T-helper 2 cell (primary cell): Measurements from ENCODE around the gene EMC1.

ENCODE experiments used
- DNase-seq, 5 experiments: peaks; one replicate each; pipeline versions ENCODE4 v3.0.0 to v3.0.0-alpha.2; 2012 to 2022

Gene EMC1

DNA sequence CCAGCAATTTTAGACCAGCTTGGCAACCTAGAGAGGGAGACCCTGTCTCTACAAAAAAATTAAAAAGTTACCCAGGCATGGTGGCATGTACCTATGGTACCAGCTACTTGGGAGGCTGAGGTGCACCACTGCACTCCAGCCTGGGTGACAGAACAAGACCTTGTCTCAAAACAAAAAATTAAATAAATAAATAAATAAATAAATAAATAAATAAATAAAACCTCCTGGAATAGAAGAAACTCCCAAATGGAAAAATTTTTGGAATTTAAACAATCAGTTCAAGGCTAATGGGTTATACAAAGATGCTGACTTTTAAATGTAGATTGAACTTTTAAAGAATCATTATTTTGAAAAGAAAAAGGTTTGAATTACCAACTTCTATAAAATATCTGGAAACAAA lies 63.5 kb downstream of the EMC1 start:
- DNase-seq, result no peak

DNA sequence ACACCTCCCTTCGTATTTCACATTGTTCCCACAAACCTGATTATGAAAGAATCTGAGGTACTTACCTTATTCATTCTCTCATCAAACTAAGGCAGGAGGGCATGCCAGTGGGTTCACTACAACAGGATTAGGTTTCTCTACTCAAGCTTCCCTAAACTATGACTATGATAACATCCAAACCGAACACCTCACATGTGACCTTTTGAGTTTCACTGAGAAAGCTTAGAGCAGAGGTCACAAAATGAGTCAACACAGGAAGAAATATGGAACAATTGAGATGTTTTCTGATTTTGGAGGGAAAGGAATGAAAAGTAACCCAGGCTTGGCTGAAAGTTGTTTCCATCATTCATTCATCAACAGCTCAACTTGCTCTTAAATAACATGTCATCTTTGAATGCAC lies 65.3 kb downstream of the EMC1 start:
- DNase-seq, result peak in 1 of 5 experiments; percentile 49

DNA sequence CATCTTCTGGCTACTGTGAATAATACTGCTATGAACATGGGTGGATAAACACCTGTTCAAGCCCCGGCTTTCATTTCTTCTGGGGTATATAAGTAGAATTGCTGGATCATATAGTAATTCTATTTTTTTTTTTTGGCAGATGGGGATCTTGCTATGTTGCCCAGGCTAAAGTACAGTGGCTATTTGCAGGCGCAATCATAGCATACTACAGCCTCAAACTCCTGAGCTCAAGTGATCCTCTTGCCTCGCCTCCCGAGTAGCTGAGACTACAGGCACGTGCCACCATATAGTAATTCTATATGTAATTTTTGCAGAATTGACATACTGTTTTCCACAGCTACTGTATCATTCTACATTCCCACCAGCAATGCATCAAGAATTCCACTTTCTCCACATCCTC lies 69.1 kb downstream of the EMC1 start:
- no peak for DNase-seq

DNA sequence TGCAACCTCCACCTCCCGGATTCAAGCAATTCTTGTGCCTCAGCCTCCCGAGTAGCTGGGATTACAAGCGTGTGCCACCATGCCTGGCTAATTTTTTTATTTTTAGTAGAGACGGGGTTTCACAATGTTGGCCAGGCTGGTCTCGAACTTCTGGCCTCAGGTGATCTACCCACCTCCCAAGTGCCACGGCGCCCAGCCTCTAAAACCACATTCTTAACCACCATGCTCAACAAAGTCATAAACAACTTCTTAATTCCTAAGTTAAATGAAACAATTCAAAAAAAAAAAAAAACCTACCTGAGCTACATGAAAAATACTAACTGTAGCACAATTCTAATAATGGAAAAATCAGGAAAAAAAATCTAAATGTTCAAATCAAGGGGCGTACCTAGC lies 71.1 kb downstream of the EMC1 start:
- DNase-seq, result peak in 1 of 5 experiments; percentile 62

DNA sequence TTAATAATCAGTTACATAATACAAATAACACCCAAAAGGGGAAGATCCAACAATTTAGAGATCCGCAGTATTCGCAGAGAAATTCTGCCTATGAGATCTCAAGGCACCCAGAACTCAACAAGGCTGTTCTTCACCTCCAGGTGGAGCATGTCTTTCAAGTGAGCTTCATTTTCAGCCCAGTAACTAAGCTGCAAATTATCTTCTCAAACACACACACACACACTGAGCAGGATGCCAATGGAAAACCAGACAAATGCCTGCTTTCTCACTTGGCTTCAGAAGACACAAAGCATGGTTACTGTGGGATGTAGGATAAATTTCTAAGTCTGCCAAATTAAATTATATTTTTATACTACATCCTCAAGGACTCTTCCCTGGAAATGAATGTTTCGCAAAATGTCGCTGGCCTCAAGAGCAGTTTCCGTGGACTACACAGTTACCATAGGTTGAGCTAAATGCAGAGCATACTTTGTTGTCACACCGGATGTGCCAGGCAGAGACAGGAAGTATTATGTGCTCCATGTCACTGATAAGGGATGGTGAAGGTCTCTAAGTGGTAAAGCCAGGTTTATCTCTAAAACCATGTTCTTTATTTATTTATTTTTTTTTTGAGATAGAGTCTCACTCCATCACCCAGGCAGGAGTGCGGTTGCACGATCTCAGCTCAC lies 71.6 kb downstream of the EMC1 start:
- DNase-seq, result peak in 3 of 5 experiments; percentile 6 to 90 (median 8)

DNA sequence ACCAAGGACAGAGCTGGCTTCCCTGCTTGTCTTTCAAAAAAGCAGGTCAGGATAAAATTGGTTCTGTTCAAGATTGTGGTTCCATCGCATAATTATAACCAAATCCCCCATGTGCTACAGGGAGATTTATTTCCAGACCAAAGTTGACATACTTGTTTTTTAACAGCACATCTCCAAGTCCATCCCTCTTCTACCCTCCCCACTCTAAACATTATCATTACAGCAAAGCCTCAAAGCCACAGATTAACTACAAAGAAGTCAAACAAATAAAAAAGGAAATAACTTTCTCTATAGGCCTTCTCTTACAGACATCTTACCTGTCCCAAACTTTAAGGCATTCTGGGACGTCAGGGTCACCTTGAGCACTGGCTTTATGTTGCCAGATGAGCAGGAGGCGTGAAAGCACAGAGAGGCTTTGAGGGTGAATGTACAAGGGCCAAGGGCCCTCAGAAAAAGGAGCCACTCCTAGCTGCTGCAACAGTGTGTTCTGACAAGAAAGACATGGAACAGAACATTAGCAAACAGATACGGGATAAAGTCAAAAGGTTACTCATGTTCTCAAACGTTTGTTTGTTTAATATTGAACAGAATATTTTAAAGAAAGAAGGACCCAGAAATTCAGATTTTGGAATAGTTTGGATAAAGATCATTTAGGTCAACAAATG lies 72.5 kb downstream of the EMC1 start:
- DNase-seq, result peak in 1 of 5 experiments; percentile 6

DNA sequence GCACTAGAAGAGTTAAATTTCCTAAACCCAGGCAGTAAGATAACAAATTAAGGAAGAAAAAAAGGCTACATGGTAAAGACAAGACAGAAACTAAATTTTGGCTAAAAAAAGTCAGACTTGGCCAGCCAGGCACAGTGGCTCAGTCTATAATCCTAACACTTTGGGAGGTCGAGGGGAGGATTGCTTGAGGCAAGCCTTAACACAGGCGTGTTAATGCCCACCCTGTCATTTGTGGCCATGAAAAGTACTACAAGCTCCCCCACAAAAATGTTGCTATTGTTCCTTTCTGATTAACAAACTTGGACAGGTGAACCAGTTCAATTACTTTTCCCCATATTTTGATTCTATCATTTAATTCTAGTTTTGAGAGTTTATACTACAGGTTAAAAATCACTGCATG lies 73.5 kb downstream of the EMC1 start:
- DNase-seq, result no peak

DNA sequence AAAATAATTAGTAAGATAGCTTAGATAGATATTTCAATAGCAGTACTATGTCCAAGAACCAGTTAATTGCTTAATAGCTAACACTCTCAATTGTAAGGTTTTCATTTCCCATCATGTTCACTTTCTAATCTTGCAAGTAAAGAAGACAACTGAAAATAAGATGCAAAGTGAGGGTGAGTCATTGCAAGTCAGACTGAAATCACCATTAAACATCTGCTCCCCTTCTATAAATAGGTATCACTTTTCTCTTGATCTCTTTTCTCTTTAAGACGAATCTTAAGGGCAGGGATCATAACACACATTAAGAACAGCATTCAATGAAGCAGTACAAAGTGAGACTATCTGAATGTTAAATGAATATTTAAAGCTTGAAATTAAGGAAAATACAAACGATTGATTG lies 81.7 kb downstream of the EMC1 start:
- no peak for DNase-seq

DNA sequence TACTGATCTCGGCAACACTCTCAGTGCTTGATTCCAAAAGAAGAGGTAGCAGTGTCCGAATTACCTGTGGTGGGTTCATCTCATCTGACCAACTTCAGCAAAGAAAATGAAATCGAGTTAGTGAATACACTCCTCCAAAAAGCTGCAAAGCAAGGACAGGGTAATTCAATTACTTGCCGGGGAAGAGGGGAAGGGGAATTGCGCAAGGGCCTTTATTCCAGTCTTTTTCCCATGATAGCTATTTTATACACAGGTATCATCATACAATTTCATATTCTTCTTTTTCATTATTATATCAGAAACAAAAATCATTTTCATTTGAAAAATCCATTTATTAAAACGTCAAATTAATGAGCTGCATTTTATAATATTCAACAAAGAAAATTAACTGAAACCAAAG lies 84.2 kb downstream of the EMC1 start:
- no peak for DNase-seq

DNA sequence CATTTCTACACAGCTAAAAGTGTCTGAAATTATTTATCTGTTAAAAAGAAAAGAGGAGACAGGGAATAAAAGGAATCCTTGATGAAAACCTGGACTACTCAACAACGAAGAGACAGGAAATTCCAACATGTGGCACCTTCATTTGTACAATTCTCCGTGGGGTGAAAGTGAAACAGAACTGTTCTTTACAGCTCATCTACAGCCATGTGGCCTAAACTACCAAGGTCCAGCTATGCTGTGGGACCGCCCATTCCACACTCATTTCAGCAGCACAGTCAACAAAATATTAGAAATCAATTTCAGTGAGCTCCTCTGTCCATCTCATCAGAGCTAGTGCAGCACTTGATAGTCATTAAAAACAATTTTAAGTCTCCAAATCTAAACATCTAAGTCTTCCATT lies 85.3 kb downstream of the EMC1 start:
- no peak for DNase-seq
